ENCODE measurements around the gene RGSL1.

The RGSL1 gene

GRCh38 chr1:182595641-182596240, 145.8 kb downstream of the RGSL1 start:
- peak; percentile 63 for DNase-seq

GRCh38 chr1:182596934-182597333, 147.0 kb downstream of the RGSL1 start:
- no peak for DNase-seq

GRCh38 chr1:182598296-182598695, 148.3 kb downstream of the RGSL1 start:
- DNase-seq: no peak

- DNase-seq: peak; percentile 41
These were observed 149.4 kb downstream of the RGSL1 start for GRCh38 chr1:182599339-182599738.

- DNase-seq: no peak
These were observed 150.2 kb downstream of the RGSL1 start for GRCh38 chr1:182600036-182600713.

GRCh38 chr1:182600745-182601415, 150.9 kb downstream of the RGSL1 start:
- DNase-seq: no peak

- peak; percentile 93 for DNase-seq
These were observed 151.5 kb downstream of the RGSL1 start for GRCh38 chr1:182601416-182601786.

- no peak for DNase-seq
These were observed 152.0 kb downstream of the RGSL1 start for GRCh38 chr1:182601913-182602312.

GRCh38 chr1:182602935-182603645, 153.1 kb downstream of the RGSL1 start:
- peak; percentile 32 for DNase-seq

- DNase-seq: peak; percentile 71
These were observed 153.8 kb downstream of the RGSL1 start for GRCh38 chr1:182603646-182604174.

GRCh38 chr1:182604175-182605164, 154.5 kb downstream of the RGSL1 start, which contains the start of gene RGS16:
Gene RGS16, minus strand, starts transcription at chr1:182604389. Its CDS starts 130 bp downstream, at chr1:182604259.
- DNase-seq: peak; percentile 98

GRCh38 chr1:182607566-182607965, 157.6 kb downstream of the RGSL1 start:
- DNase-seq: no peak

- no peak for DNase-seq
These were observed 158.3 kb downstream of the RGSL1 start for GRCh38 chr1:182608236-182608635.

GRCh38 chr1:182608845-182609610, 159.1 kb downstream of the RGSL1 start:
- DNase-seq: no peak

Data from RPMI8226 (cell line).